HG03558 (cell line): ENCODE measurements around the gene PLIN5.
"Not testable (repeated sequence)": the region's sequence is repeated elsewhere in the genome, so short reads cannot be mapped to it uniquely, and the experiment has no call there.

Experiments
- ATAC-seq: cut with Tn5 transposase; IDR thresholded peaks from one replicate; pipeline ENCODE4 v1.9.1; 2021; ENCODE audit warnings: moderate number of reproducible peaks; ENCODE audit not compliant: unreplicated experiment; ENCODE audit errors: extremely low read depth

Gene PLIN5

DNA sequence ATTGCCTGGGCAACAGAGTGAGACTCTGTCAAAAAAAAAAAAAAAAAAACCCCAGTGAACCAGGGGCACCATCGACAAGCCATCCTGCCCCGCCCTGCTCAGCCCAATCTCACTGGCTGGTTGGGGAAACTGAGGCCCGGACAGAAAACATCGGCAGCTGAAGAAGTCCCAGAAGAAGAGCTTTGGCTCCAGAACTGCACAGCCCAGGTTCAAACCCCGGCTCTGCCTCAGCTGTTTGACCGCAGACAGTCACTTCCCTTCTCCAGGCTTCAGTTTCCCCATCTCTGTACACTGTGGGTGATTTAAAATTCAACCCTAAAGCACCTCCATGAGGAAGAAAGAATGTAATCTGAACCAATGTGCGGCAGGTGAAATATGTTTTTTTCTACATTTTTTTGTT, 33.9 kb upstream of the PLIN5 start:
- no peak for ATAC-seq

DNA sequence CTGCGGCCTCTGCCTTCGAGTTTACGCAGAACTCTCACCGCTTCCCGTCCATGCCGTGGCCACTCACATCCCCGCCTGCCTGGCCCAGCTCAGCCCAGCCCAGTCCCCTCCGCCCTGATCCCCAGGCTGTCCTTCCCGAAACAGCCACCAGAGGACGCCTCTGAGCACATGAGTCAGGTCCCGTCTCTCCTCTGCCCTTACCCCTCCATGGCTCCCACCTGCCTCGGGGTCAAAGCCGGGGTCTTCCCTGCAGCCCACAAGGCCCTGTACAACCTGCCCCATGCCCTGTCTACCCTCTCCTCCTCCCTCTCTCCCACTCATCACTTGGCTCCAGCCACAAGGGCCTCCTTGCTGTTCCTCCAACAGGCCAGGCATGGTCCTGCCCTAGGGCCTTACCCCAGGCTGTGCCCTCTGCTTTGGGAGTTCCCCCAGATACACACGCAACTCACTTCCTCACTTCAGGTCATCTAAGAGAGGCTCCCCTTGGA, 32.6 kb upstream of the PLIN5 start:
- ATAC-seq = no peak

DNA sequence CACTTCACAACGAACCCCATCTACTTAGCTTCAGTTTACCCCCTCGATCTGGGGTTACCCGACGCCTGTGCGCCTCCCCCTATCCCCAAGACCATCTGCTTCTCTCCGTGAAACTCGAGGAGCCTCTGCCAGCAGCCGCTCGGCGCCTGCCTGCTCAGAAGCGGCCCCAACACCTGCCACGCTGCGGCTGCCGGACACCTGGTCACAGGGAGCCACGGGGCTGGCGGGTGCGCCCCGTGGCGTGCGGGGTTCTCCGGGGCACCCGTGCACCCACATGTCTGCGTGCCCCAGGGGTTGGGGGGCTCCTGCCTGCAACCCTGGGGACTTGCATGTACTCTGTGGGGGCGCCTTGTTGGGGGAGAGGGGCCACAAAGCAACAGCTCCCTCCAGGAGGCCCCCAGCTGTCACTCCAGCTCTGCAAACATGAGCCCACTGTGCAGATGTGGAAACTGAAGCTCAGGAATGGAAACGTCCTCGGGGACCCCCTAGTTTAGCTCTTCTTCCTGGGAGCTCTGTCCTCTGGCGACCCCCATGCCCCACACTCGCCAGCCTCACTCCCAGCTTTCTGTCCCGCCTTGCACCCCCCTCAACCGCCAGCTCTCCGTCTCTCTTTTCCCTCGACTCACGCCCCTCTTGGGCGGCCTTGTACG, 31.5 kb upstream of the PLIN5 start:
- no peak for ATAC-seq

DNA sequence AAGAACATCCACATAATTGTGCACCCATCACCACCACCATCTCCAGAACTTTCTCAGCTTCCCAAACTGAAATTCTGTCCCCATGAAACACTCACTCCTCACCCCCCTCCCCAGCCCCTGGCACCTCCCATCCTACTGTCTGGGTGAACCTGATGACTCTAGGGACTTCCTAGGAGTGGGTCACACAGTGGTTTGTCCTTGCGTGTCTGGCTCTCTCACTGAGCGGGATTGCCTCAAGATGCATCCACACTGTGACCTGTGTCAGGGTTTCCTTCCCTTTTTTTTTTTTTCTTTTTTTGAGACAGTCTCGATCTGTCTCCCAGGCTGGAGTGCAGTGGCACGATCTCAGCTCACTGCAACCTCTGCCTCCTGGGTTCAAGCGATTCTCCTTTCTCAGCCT, 28.5 kb upstream of the PLIN5 start:
- not testable (repeated sequence) for ATAC-seq

DNA sequence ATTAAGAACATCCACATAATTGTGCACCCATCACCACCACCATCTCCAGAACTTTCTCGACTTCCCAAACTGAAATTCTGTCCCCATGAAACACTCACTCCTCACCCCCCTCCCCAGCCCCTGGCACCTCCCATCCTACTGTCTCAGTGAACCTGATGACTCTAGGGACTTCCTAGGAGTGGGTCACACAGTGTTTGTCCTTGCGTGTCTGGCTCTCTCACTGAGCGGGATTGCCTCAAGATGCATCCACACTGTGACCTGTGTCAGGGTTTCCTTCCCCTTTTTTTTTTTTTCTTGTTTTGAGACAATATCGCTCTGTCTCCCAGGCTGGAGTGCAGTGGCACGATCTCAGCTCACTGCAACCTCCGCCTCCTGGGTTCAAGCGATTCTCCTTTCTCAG, 27.1 kb upstream of the PLIN5 start:
- ATAC-seq = not testable (repeated sequence)

DNA sequence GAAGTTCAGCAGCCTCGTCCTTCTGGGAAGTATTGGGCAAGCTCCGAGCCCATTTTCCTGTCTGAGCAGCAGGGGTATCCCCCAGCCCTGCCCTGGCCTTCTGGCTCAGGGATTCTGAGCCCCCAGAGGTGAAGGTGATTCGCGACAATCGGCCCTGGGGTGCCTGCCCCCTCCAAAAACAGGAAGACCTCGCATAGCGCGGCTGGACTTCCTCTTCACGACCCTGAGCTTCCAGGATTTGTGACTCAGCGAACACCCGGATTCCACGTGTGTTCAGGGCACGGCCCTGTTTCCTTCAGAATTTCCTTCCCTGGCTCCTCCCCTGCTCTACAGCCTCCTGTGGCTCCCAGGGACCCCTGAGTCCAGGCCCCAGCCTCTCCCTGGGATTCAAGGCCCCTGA, 24.5 kb upstream of the PLIN5 start, which contains the start of gene SEMA6B:
Gene SEMA6B, minus strand, starts transcription at position 116 of the 400 bp plus-strand sequence. CDS start 1,227 bp downstream, outside the sequence.
- ATAC-seq = no peak

DNA sequence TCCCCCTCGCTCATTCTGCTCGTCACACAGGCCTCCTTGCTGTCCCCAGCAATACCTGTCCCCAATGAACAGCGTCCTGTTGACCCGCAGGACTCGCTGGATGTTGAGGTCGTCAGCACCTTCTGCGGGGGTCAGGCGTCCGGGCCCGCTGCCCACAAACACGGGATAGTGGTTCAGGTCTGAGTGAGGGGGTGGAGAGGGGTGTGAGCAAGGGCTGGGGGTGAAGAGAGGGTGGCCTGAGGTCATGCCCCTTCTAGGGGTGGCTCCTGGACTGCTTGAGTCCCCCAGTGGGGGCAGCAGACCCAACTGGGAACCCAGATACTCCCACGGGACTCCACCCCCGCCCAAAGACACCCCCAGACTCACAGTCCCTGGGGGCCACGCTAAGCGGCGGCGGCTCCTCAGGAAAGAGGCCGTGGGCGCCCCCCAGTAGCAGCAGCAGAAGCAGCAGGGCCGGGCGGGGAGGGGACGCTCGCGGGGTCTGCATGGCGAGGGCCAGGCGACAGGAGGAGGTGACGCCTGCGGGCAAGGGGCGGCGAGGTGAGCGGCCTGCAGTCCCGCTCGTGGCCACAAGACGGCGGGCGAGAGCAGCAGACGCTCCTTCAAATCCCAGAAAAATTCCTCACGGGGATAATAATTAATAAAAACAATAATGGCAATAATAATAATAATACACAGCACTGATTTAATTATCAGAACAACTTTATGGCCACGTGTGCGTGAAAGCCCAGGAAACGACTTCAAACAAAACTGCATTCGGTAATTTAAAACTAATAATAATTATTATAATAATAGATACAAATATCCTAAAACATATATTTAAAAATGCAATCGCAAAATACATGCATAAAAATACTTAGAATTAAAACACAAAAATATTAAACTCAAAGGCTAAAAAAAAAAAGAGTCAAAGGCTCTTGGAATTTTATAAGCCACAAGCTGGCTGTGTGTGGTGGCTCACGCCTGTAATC, 23.2 kb upstream of the PLIN5 start:
- ATAC-seq = no peak

DNA sequence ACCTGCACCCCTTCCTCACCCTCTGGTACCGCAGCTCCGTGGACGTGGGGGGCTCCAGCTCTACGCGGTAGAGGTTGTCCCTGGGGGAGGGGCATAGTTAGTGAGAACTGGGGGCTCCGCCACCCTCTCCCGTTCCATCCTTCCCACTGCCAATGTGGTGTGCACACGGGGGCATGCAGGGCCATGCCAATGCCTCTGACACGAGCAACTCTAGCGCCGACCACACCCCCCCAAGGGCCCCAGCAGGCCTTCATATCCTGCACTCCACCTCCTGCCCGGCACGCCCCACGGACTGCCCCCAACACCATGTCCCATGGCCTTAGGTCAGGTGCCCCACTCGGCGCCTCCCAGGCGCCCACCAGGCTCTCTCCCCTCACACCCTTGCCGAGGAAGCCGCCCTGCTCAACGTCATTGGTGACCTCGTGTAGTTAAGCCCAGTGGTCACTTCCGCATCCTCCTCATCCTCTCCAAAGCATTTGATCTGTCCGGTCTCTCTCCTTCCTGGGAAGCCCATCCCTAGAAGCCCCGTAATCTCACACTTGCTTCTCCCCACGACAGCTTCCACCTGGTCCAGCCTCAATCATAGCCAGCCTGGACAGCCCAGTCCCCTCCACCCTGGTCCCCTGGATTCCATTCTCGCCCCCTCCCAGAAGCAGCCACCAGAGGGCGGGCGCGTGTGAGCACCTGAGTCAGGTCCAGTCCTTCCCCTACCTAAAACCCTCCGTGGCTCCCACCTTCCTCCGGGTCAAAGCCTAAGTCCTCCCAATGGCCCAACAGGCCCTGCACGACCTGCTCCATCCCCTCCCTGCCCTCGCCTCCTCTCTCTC, 22.3 kb upstream of the PLIN5 start:
- ATAC-seq = no peak

DNA sequence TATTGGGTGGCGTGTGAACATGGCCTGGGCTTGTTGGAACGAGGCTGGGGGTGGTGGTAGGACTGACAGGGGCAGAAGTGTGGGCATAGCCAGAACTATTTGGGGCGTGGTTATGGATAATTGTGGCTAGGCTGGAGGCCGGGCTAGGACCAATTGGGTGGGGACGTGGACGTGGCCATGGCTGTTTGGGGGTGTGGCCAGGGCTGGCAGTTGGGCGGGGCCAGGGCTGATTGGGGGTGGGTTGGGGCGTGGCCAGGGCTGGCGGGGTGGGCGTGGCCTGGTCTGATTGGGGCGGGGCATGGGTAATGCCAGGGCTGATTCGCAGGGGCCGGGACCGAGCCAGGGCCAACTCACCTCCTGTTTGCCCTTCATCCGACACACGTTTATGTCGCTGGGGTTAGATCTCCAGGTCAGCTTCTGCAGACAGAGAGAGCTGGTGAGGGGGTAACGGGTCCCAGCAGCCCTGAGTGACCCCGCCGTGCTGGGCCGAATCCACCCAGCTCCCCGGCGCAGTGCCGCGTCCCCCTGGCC, 21.6 kb upstream of the PLIN5 start:
- no peak for ATAC-seq

DNA sequence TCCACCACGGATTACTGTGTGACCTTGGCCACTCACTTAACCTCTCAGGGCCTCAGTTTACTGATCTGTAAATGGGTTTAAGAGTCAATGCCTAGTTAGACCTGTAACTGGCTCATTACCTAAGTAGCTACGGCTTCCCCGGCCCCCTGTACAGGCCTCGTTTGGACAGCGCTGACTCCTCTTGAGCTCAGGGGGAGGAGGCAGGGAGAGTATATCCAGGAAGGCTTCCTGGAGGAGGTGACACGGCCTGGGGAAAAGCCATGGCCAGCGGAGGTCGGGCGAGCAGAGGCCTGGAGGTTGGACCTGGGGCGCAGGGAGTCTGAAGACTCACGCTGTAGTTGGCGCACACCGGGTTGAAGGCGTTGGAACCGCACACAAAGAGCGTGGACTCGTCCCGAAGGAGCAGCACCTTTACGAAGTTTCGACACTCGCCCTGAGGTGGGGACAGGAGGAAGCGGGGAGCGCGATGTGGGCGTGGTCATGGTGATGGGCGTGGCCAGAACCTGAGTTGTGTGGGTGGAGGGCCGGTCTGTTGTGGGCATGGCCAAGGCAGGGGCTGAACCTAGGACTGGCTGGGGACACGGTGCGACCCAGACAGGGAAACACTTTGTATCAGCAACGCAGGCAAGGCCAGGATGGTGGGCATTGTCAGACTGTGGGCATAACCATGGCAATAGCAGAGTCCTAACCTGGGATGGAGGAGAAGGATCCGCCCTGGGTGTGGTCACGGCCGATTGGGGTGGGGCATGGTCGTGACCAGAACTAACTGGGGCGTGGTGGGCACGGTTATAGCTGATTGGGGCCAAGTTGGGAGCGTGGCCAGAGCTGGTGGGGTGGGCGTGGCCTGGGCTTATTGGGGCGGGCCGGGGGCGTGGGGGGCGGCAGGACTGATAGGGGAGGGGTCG, 20.9 kb upstream of the PLIN5 start:
- ATAC-seq = no peak

DNA sequence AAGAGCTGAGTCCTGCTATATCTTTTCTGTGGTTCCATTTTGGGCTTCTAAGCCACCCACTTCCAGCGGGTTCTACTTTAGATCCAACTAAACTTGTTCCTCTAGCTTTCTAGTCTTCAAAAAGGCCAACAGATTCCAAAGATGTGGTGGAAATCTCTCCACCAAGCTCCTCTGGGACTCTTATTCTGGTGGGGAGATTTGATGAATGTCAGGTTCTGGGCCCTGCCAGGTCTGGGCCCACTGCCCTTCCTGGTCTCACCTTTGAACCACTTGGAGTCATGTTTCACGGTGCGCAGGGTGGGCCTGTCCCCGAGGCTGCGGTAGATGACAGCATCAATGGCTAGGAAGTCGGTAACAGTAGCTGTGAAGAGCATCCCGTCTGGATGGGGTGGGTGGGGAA, 19.7 kb upstream of the PLIN5 start:
- no peak for ATAC-seq

DNA sequence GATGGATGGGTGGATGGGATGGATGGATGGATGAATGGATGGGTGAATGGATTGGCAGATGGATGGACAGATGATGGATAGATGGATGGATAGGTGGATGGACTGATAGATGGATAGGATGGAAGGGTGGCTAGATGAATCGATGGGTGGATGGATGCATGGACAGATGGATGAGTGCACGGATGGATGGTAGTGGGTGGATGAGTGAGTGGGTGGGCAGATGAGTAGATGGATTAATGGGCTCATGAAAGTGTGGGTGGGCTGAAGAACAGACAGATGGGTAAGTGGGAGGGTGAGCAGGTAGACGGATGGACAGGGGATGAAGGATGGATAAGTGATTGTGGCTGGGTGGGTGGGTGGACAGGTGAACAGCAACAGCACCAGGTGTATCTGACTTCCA, 18.8 kb upstream of the PLIN5 start:
- no peak for ATAC-seq

DNA sequence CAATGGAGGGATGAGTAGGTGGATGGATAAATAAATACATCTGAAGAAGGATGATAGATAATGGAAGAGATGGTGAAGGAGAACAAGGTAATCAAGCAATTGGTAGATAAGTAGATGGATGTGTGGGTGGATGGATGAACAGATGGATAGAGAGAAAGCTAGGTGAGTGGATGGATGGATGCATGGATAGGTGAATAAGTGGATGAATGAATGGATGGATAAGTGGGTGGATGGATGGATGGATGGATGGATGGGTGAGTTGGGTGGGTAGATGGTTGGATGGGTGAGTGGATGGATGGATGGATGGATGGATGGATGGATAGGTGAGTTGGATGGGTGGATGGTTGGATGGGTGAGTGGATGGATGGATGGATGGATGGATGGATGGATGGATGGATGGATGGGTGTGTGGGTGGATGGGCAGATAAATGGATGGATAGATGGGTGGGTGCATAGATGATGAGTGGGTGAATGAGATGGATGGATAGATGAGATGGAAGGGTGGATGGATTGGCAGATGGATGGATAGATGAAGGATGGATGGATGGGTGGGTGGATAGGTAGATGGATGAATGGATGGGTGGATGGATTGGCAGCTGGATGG, 18.2 kb upstream of the PLIN5 start:
- no peak for ATAC-seq

DNA sequence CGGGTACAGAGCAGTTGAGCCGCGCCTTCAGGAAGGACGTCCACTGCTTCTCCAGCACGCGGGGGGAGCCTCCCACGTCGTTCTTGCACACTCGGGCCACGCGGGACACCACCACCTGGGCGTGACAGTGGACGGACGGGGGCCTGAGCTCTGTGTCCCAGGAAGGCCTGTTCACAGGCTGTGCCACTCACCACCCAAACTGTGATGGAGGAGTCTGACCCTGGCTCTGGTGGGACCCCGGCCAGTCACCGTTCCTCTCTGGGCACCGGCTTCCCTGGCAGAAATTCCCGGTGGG, 17.4 kb upstream of the PLIN5 start:
- no peak for ATAC-seq

DNA sequence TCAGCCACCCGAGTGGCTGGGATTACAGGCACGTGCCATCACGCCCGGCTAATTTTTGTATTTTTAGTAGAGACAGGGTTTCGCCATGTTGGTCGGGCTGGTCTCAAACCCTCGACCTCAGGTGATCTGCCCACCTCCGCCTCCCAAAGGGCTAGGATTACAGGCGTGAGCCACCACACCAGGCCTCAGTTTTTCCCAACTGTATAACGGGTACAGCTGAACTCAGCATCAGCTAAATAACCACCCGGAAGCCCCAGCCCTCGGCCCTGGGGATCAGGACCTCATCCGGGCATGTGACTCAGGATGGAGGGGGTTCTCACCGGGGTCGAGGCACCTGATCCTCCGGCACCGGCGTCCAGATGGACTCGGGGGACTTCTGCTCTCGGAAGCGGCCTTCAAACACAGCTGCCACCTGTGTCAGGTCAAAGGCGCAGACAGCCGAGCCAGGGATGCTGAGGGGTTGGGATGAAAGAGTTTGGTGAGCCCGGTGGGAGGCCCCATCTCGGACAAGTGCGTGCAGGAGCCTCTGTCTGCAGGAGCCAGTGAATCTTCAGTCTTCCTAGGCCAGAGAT, 15.5 kb upstream of the PLIN5 start:
- no peak for ATAC-seq

DNA sequence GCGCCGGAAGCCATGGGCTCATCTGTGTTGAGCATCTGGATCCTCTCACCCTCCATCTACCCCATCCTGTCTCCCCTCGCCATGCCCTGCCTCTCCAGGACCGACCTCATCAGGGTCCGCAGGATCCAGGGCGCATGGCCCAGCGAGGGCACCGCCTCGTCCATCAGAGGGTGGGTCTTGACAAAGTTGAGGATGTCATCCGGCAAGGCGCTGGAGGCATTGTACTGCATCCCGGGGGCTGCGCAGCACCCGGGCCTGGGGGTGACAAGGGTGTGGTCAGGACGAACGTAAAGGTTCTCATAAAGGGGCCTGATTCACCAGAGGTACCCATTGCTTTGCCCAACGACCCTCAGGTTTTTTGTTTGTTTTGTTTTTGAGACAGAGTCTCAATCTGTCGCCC, 15.0 kb upstream of the PLIN5 start:
- no peak for ATAC-seq

DNA sequence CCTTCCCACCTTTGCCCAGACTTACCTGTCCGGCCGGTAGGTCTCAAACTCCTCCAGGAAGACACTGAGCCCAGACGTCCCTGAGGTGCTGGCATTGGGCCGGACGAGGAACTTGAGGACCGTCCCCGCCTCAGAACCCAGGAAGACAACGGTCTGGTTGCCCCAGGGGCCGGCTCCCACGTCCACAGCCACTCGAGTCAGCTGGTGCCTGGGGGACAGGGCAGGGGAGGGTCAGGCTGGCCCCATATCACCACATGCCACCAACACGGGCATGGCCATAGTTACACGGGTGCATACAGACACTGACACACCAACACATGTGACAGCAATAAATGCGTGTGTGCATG, 13.2 kb upstream of the PLIN5 start:
- ATAC-seq = no peak

DNA sequence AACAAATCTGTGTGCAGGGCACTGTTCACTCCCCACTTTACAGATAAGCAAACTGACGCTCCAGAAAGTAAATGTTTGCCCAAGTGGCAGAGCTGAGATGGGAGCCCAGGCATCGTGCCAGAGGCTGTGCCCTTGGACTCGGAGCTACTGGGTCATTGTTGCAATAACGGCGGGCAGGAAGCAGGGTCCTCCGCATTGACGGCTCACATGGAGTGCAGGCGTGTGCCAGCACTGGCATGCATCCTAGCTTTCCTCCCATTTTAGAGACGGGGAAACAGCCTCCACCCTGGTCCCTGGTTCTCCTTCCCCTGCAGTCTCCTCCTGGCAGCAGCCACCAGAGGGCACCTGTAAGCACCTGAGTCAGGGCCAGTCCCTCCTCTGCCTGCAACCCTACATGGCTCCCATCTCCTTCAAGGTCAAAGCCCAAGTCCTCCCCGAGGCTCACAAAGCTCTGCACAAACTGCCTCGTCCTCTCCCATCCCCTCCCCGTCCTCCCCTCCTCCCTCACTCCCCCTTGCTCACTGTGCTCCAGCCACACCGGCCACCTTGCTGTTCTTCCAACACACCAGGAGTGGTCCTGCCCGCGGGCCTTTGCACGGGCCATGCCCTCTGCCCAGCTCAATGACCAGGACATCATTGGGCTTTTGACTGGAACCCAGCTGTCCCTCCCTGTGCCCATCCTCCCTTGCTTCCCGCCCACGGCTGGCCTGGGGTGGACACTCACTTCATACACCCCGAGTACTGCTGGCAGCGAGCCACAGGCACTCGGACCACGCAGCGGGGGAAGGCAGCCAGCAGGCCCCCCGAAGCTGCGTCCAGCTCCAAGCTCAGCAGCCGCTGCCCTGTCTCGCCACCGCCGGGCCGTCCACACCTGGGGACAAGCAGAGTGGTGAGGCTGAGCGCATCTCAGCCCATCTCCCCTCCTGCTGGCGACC, 12.5 kb upstream of the PLIN5 start:
- no peak for ATAC-seq
